ENCODE data around the gene SPIN2B.

Gene SPIN2B

DNA sequence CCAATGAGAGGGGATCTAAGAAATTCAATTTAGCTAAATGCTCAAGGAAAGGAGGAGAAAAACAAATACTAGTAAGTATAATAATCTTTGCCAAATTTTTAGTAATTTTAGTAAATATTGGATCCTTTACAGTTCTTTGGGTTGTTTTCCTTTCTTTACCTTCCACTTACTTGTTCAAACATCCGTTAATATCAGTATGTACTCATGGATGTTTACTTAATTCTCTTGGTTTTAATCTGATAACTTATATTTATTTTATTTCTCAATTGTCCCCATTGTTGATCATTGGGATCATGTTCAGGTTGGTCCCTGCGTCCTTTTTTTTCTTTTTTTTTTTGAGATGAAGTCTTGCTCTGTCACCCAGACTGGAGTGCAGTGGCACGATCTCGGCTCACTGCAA lies 46.9 kb downstream of the SPIN2B start:
- no peak for DNase-seq (ENCODE audit: low spot score)
- no peak for FAIRE-seq

DNA sequence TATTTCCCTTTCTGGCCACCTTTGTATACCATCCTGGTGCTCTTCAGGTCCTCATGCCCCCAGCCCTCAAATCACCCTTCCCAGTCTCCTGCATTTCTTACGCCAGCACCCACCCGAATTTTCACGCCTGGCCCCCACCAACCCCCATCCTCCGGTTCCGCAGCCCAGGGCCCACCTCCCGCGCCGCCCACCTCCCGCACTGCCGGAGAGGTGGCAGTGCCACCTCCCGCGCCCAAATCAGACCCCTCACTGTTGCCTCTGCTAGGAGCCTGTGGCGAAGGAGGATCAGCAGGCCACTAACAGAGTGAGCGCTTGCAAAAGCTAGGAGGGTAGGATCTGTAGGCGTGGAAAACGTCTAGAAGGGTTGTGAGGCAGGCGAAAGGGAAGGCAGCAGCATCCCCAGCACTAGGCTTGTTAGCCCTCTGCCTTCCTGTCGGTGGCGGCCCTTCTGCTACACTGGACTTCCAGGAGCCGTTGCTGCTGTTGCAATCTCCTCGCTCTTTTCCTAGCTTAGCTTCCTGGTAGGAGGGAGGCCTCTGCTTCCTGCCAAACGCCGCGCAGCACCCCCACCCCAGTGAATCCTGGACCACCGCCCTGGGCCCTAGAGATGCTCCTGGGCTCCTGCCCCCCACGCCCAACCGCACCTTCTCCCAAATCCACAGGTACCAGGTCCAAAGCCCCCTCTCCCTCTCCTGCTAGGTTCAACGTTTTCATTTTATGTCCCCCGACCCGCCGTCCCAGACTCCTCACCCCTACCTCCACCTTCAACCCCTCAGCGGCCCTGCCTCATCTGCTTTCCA lies 51.0 kb downstream of the SPIN2B start:
- DNase-seq (ENCODE audit: low spot score), result no peak
- no peak for FAIRE-seq

All from urothelium cell line (cell line).